Endothelial cell of umbilical vein (primary cell): Measurements from ENCODE around the gene CREG2. TPM values are rescaled to one million over a fixed set of nuclear protein-coding genes. Genes with fewer than 3 reads are reported as not detected.

ENCODE experiments used
- Bru-seq: library from RNA; stranded (reverse); fragments of 400-500 nt; gene quantifications from one replicate; lab custom pipeline; 2021; lab: Mats Ljungman, UMichigan
- BruChase-seq, 2 experiments: library from RNA; stranded (reverse); fragments of 400-500 nt; gene quantifications; one replicate each; lab custom pipeline; 2021; lab: Mats Ljungman, UMichigan
- BruUV-seq: library from RNA; stranded (reverse); fragments of 400-500 nt; replicated peaks from 2 replicates; lab custom pipeline; 2021; lab: Mats Ljungman, UMichigan
- CTCF ChIA-PET: fragments of 300-600, 350-600 bp; sonication (Branson Sonifier 250); formaldehyde crosslinking; loops from one replicate; lab custom pipeline; 2021; ENCODE audit warnings: antibody characterized with exemption, inconsistent platforms; lab: Charles Lee
- POLR2A ChIA-PET: fragments of 300-600, 350-600 bp; sonication (Branson Sonifier 250); formaldehyde crosslinking; loops from one replicate; lab custom pipeline; 2021; ENCODE audit warnings: antibody characterized with exemption, inconsistent platforms; lab: Charles Lee
- DNase-seq: peaks from one replicate; pipeline ENCODE4 v3.0.0-alpha.2; 2011; ENCODE audit warnings: low read depth, low spot score
- FAIRE-seq: peaks from 2 replicates; lab custom pipeline; 2011; peaks lifted over from hg19 to GRCh38; lab: Jason Lieb, UNC
- H2AFZ ChIP-seq: 2 replicates; pipeline ENCODE4 v1.6.0; 2012; ENCODE audit warnings: low read depth, low read length, control low read depth, inconsistent platforms
- H3K27ac ChIP-seq: 2 replicates; pipeline ENCODE4 v1.5.1; 2011; ENCODE audit warnings: low read depth, mild to moderate bottlenecking, control low read depth, low read length, moderate library complexity; ENCODE audit not compliant: insufficient read depth
- H3K27me3 ChIP-seq, 2 experiments: 2 replicates each; pipeline versions ENCODE4 v1.6.0 to v1.6.1; 2011; ENCODE audit warnings: low read length in 2 of 2, mixed read lengths in 1 of 2; ENCODE audit not compliant: control insufficient read depth in 2 of 2, insufficient read depth in 2 of 2
- H3K36me3 ChIP-seq, 2 experiments: 2 replicates in 1 of 2; 3 replicates in 1 of 2; pipeline ENCODE4 v1.5.1; 2011; ENCODE audit warnings: low read length in 2 of 2, mild to moderate bottlenecking in 1 of 2, moderate library complexity in 1 of 2; ENCODE audit not compliant: control insufficient read depth in 2 of 2, insufficient read depth in 2 of 2; ENCODE audit errors: extremely low read depth in 1 of 2
- H3K4me1 ChIP-seq: 3 replicates; pipeline ENCODE4 v1.5.1; 2011; ENCODE audit warnings: mild to moderate bottlenecking, low read length; ENCODE audit not compliant: control insufficient read depth, insufficient read depth; ENCODE audit errors: extremely low read depth
- H3K4me2 ChIP-seq: 2 replicates; pipeline ENCODE4 v1.6.1; 2011; ENCODE audit warnings: low read length, control low read depth, mixed read lengths; ENCODE audit not compliant: insufficient read depth
- H3K4me3 ChIP-seq, 3 experiments: fragments of 200-600 bp in 1 of 3; sonication (generic), shearing (Covaris generic) in 1 of 3; replicated peaks in 1 of 3; 2 replicates each; pipeline ENCODE4 v1.5.1; 2011 to 2016; ENCODE audit warnings: control low read depth in 3 of 3, low read length in 3 of 3, mild to moderate bottlenecking in 2 of 3, inconsistent platforms in 1 of 3, low read depth in 1 of 3, moderate library complexity in 1 of 3; ENCODE audit not compliant: insufficient read depth in 1 of 3
- H3K79me2 ChIP-seq: 2 replicates; pipeline ENCODE4 v1.6.0; 2012; ENCODE audit warnings: low read length, inconsistent platforms; ENCODE audit not compliant: control insufficient read depth, insufficient read depth
- H3K9ac ChIP-seq: replicated peaks from 2 replicates; pipeline ENCODE3; 2011; ENCODE audit warnings: low read length, control low read depth; ENCODE audit not compliant: insufficient read depth; ENCODE audit errors: extremely low read depth
- H3K9me1 ChIP-seq: replicated peaks from 3 replicates; pipeline ENCODE4 v1.6.0; 2011; ENCODE audit warnings: mild to moderate bottlenecking, low read length; ENCODE audit not compliant: control insufficient read depth, insufficient read depth; ENCODE audit errors: extremely low read depth
- H3K9me3 ChIP-seq: replicated peaks from 2 replicates; pipeline ENCODE4 v1.5.1; 2012; ENCODE audit warnings: low read length, inconsistent platforms; ENCODE audit not compliant: control insufficient read depth, insufficient read depth
- H4K20me1 ChIP-seq: replicated peaks from 2 replicates; pipeline ENCODE3; 2011; ENCODE audit warnings: mild to moderate bottlenecking, low read length; ENCODE audit not compliant: control insufficient read depth, insufficient read depth; ENCODE audit errors: extremely low read depth
- EZH2 ChIP-seq: IDR thresholded peaks from 2 replicates; pipeline ENCODE4 v1.6.1; 2012; ENCODE audit warnings: borderline replicate concordance, low read depth, mild to moderate bottlenecking, moderate library complexity, low read length, inconsistent platforms; ENCODE audit not compliant: severe bottlenecking
- FOS ChIP-seq: IDR thresholded peaks from 2 replicates; pipeline ENCODE4 v1.6.1; 2011; ENCODE audit warnings: mild to moderate bottlenecking, low read length, moderate library complexity, borderline replicate concordance; ENCODE audit not compliant: insufficient read depth
- GATA2 ChIP-seq: IDR thresholded peaks from 2 replicates; pipeline ENCODE4 v1.7.0; 2011; ENCODE audit warnings: low read depth, mild to moderate bottlenecking, moderate library complexity, mixed read lengths, low read length; ENCODE audit not compliant: insufficient read length, insufficient read depth
- JUN ChIP-seq: IDR thresholded peaks from 2 replicates; pipeline ENCODE4 v1.6.1; 2011; ENCODE audit warnings: borderline replicate concordance, low read depth; ENCODE audit not compliant: insufficient read length, insufficient read depth
- POLR2AphosphoS5 ChIP-seq: IDR thresholded peaks from 2 replicates; pipeline ENCODE4 v1.6.1; 2012; ENCODE audit warnings: low read depth, mild to moderate bottlenecking, control low read depth, low read length, moderate library complexity; ENCODE audit not compliant: insufficient read depth
- dilution Hi-C: fragments of 300-500 bp; cut with MboI; formaldehyde crosslinking; loops from one replicate; pipeline ENCODE4 v1.15.0; 2019; ENCODE audit warnings: low sequenced_read_pairs; ENCODE audit not compliant: extremely low pct_ligation_motif_present
- intact Hi-C: fragments of 100-400 bp; cut with micrococcal nuclease; formaldehyde crosslinking; loops from one replicate; pipeline ENCODE4 v1.10.0; 2022
- long read RNA-seq: library from polyadenylated mRNA; stranded (forward); transcript quantifications from one replicate; pipeline ENCODE4 v2.0.0, GENCODE V29; 2021
- polyA minus RNA-seq, 3 experiments: library from RNA; depleted of rRNA, polyadenylated mRNA; stranded (reverse); fragments of >200 nt; gene quantifications; 1 replicate in 1 of 3; 2 replicates in 2 of 3; pipeline ENCODE4 v1.2.3, GENCODE V29; 2011
- polyA plus RNA-seq, 4 experiments: library from polyadenylated mRNA; depleted of rRNA in 3 of 4; stranded (reverse) in 3 of 4; unstranded in 1 of 4; fragments of >200 nt; gene quantifications; 2 replicates each; pipeline versions ENCODE4 v1.2.1 to v1.2.3, GENCODE V29; 2011 to 2012; ENCODE audit warnings: missing spikeins in 1 of 4
- total RNA-seq: library from RNA; stranded (reverse); gene quantifications from 2 replicates; pipeline ENCODE4 v1.2.3, GENCODE V29; 2021
- TF ChIP-seq, protein P1 (sequence below), 2 donors: IDR thresholded peaks; 1 replicate in 1 of 2; 2 replicates in 1 of 2; pipeline ENCODE4 v1.5.1; 2011; ENCODE audit warnings: low read length in 2 of 2, mild to moderate bottlenecking in 2 of 2, moderate library complexity in 2 of 2, control low read depth in 1 of 2, inconsistent platforms in 1 of 2, low read depth in 1 of 2; ENCODE audit not compliant: insufficient read depth in 1 of 2; ENCODE audit errors: extremely low read depth in 1 of 2

The CREG2 gene, protein sequence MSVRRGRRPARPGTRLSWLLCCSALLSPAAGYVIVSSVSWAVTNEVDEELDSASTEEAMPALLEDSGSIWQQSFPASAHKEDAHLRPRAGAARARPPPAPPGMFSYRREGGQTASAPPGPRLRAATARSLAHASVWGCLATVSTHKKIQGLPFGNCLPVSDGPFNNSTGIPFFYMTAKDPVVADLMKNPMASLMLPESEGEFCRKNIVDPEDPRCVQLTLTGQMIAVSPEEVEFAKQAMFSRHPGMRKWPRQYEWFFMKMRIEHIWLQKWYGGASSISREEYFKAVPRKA
- 0.88 and 2.0 TPM in 2 replicates for total RNA-seq
- 0.48 and 0.67 TPM in 2 replicates for polyA plus RNA-seq
- 0.44 and 0.61 TPM in 2 replicates for polyA plus RNA-seq (2011; cell fraction: cytosol; rRNA removed)
- 0.18 and 0.21 TPM in 2 replicates for polyA plus RNA-seq (2011; cell fraction: nucleus; rRNA removed)
- polyA plus RNA-seq (2012): 0.27 and 1.4 TPM in 2 replicates
- 0.87 TPM in 1 of 2 replicates, not detected in the other for polyA minus RNA-seq
- 43.4 TPM for polyA minus RNA-seq (2011; cell fraction: cytosol; rRNA and poly(A)+ RNA removed)
- polyA minus RNA-seq (2011; cell fraction: nucleus; rRNA and poly(A)+ RNA removed): 0.38 TPM in 1 of 2 replicates, not detected in the other
- percentile 26 among the genes with signal in this experiment for Bru-seq, nascent RNA
- BruChase-seq, experiment 1, labeled RNA remaining after a 6-hour chase: percentile 30 among the genes with signal in this experiment
- BruChase-seq, experiment 2, labeled RNA remaining after a 2-hour chase: percentile 29 among the genes with signal in this experiment
- long read RNA-seq, partial matches to known transcripts: 1 of 5 reads
- long read RNA-seq, other reads (novel, unspliced or antisense): 1 of 5 reads

DNA sequence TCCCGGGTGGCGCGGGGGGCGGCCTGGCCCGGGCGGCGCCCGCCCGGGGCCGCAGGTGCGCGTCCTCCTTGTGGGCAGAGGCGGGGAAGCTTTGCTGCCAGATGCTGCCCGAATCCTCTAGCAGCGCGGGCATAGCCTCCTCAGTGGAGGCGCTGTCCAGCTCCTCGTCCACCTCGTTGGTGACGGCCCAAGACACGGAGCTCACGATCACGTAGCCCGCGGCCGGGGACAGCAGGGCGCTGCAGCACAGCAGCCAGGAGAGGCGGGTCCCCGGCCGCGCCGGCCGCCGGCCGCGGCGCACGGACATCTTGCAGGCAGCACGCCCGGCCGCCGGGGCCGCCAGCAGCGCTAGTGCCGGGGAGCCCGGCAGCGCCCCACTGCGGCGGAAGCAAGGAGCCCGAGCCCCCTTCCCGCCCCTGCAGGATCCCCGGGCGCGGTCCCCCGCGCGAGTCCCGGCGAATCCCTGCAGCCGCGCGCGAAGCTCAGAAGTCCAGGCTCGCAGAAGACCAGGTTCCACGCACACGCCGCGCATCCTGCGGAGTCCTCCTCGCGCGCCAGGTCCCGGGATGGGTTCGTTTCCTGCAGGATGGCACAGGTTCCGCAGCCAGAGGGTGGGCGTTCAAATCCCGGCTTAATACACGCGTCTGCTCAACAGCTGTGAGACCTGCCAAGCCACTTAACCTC lies at the start of gene CREG2:
Gene CREG2 (minus strand): TSS at position 353 of the 684 bp plus-strand sequence. CDS start 46 bp downstream, at position 307.
- dilution Hi-C loops: no loop called here
- no peaks in the 10 kb centered on the region for H4K20me1 ChIP-seq
- peak within 1 kb of the TSS; percentile 75 for H3K4me2 ChIP-seq
- H2AFZ ChIP-seq: peak within 1 kb of the TSS; percentile 86
- intact Hi-C loops: loop anchor here (1.0 to 5.0 kb wide), 4 partner anchors 36 to 135 kb away; partner anchors contain the start of genes CNOT11 and RNF149
- ChIA-PET POLR2A (no interaction called here), CTCF (interaction anchor here (0.6 to 3.7 kb wide), 18 partner anchors 9 to 461 kb away, joined by 3 to 67 read pairs (median 6); no protein-coding TSS in a partner anchor)
- no peaks in the 10 kb centered on the region for H3K79me2 ChIP-seq
- no peaks in the 10 kb centered on the region for H3K36me3 ChIP-seq
- H3K9me1 ChIP-seq: no peaks in the 10 kb centered on the region
- H3K9ac ChIP-seq: peak within 1 kb of the TSS; percentile 19
- DNase-seq (peak; percentile 74), FAIRE-seq (peak; percentile 72)
- H3K4me1 ChIP-seq: peaks cover 19% of the 10 kb centered on the region
- H3K27ac ChIP-seq: no peak within 1 kb of the TSS
- TF ChIP-seq GATA2 (no peak), EZH2 (peak; percentile 59), FOS (no peak), POLR2AphosphoS5 (no peak), JUN (no peak)
- TF ChIP-seq, protein P1, sequence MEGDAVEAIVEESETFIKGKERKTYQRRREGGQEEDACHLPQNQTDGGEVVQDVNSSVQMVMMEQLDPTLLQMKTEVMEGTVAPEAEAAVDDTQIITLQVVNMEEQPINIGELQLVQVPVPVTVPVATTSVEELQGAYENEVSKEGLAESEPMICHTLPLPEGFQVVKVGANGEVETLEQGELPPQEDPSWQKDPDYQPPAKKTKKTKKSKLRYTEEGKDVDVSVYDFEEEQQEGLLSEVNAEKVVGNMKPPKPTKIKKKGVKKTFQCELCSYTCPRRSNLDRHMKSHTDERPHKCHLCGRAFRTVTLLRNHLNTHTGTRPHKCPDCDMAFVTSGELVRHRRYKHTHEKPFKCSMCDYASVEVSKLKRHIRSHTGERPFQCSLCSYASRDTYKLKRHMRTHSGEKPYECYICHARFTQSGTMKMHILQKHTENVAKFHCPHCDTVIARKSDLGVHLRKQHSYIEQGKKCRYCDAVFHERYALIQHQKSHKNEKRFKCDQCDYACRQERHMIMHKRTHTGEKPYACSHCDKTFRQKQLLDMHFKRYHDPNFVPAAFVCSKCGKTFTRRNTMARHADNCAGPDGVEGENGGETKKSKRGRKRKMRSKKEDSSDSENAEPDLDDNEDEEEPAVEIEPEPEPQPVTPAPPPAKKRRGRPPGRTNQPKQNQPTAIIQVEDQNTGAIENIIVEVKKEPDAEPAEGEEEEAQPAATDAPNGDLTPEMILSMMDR (IDR thresholded peaks at IDR 0.05; ENCODE audit: extremely low read depth in 1 of 2, insufficient read depth in 1 of 2, low read depth in 1 of 2, low read length in 2 of 2): peak; percentile 53 to 61
- H3K27me3 ChIP-seq: peaks cover 36 to 46% of the 10 kb centered on the region in 2 experiments
- no peaks in the 10 kb centered on the region for H3K9me3 ChIP-seq
- BruUV-seq: no TSS peak
- peak within 1 kb of the TSS; percentile 32 to 54 (median 43) for H3K4me3 ChIP-seq
